ENCODE measurements around the gene GSG1L.

Gene GSG1L

GRCh38 chr16:27935076-27935475, 128.4 kb downstream of the GSG1L start:
- DNase-seq = no peak

- DNase-seq = no peak
Measured at GRCh38 chr16:27932542-27933135, 130.9 kb downstream of the GSG1L start.

GRCh38 chr16:27929818-27930217, 133.7 kb downstream of the GSG1L start:
- DNase-seq = no peak

- DNase-seq = no peak
Measured at GRCh38 chr16:27928542-27928941, 135.0 kb downstream of the GSG1L start.

GRCh38 chr16:27927266-27927901, 136.1 kb downstream of the GSG1L start:
- DNase-seq = no peak

- no peak for DNase-seq
Measured at GRCh38 chr16:27925612-27926011, 137.9 kb downstream of the GSG1L start.

- no peak for DNase-seq
Measured at GRCh38 chr16:27924411-27925118, 138.9 kb downstream of the GSG1L start.

- no peak for DNase-seq
Measured at GRCh38 chr16:27923751-27924150, 139.8 kb downstream of the GSG1L start.

- DNase-seq = no peak
Measured at GRCh38 chr16:27922433-27922832, 141.1 kb downstream of the GSG1L start.

GRCh38 chr16:27921134-27921533, 142.4 kb downstream of the GSG1L start:
- no peak for DNase-seq

GRCh38 chr16:27920391-27920891, 143.1 kb downstream of the GSG1L start:
- DNase-seq = no peak

- no peak for DNase-seq
Measured at GRCh38 chr16:27918755-27919154, 144.8 kb downstream of the GSG1L start.

- DNase-seq = no peak
Measured at GRCh38 chr16:27917949-27918348, 145.6 kb downstream of the GSG1L start.

GRCh38 chr16:27911486-27911885, 152.0 kb downstream of the GSG1L start:
- no peak for DNase-seq

GRCh38 chr16:27907457-27907972, 156.0 kb downstream of the GSG1L start:
- DNase-seq = no peak

- DNase-seq = no peak
Measured at GRCh38 chr16:27906883-27907282, 156.6 kb downstream of the GSG1L start.

- DNase-seq = no peak
Measured at GRCh38 chr16:27903046-27903655, 160.4 kb downstream of the GSG1L start.

- no peak for DNase-seq
Measured at GRCh38 chr16:27902551-27902950, 161.0 kb downstream of the GSG1L start.

GRCh38 chr16:27901956-27902355, 161.6 kb downstream of the GSG1L start:
- DNase-seq = no peak

GRCh38 chr16:27899736-27900135, 163.8 kb downstream of the GSG1L start:
- DNase-seq = no peak

GRCh38 chr16:27894386-27894785, 169.1 kb downstream of the GSG1L start:
- no peak for DNase-seq

GRCh38 chr16:27892879-27893278, 170.6 kb downstream of the GSG1L start:
- no peak for DNase-seq

GRCh38 chr16:27890866-27891265, 172.6 kb downstream of the GSG1L start:
- DNase-seq = no peak
